ENCODE results near the gene WLS. TPM values are rescaled to one million over a fixed set of nuclear protein-coding genes. Genes with fewer than 3 reads are reported as not detected.

The WLS gene
- 5.3 TPM for polyA plus RNA-seq (2013, experiment 1 of 2)
- polyA plus RNA-seq (2013, experiment 2 of 2): 4.3 TPM

GRCh38 chr1:68232289-68233148, at the start of gene WLS:
WLS (minus strand) TSS chr1:68232523; CDS start chr1:68232299, 224 bp downstream.
- no peaks in the 10 kb centered on the region for H3K79me1 ChIP-seq (ENCODE audit: low read depth, low read length)
- no peaks in the 10 kb centered on the region for H3K9me3 ChIP-seq (replicated peaks in 1 of 2; ENCODE audit: control insufficient read depth in 2 of 2, insufficient read depth in 1 of 2, low read depth in 1 of 2, low read length in 2 of 2)
- H2BK15ac ChIP-seq (ENCODE audit: low read length): no peak within 1 kb of the TSS
- H3K18ac ChIP-seq (ENCODE audit: low read length): peak within 1 kb of the TSS; percentile 44
- no peak within 1 kb of the TSS for H3K9ac ChIP-seq (ENCODE audit: low read depth, low read length, poor library complexity)
- H3K14ac ChIP-seq (ENCODE audit: low read length): no peak within 1 kb of the TSS
- no peak within 1 kb of the TSS for H3K27ac ChIP-seq (replicated peaks; ENCODE audit: low read length)
- no peak within 1 kb of the TSS for H2BK5ac ChIP-seq (ENCODE audit: low read length)
- H4K91ac ChIP-seq (ENCODE audit: low read depth, low read length, poor library complexity): no peak within 1 kb of the TSS
- no peak within 1 kb of the TSS for H2BK120ac ChIP-seq (ENCODE audit: low read depth, low read length)
- peak within 1 kb of the TSS; percentile 95 for H2AFZ ChIP-seq (ENCODE audit: low read length)
- H3K23ac ChIP-seq (ENCODE audit: low read depth, low read length, poor library complexity): no peak within 1 kb of the TSS
- H3K4me3 ChIP-seq (ENCODE audit: low read length in 2 of 2): peak within 1 kb of the TSS; percentile 74 to 76
- DNase-seq (ENCODE audit: low spot score): no peak
- H3K4ac ChIP-seq (ENCODE audit: low read length): no peak within 1 kb of the TSS
- WGBS, 2 donors (ENCODE audit: extremely low coverage in 2 of 2, insufficient read length in 2 of 2, insufficient replicate concordance in 1 of 2): no CpG with 5 or more reads among the region's 42 CpGs
- H3K4me2 ChIP-seq (ENCODE audit: insufficient read depth, low read length, poor library complexity, severe bottlenecking): peak within 1 kb of the TSS; percentile 63
- no peak within 1 kb of the TSS for H4K8ac ChIP-seq (ENCODE audit: low read depth, low read length)
- peaks cover 0 to 8% of the 10 kb centered on the region in 2 donors for H3K36me3 ChIP-seq (replicated peaks in 1 of 2; ENCODE audit: control insufficient read depth in 2 of 2, insufficient read depth in 2 of 2, low read length in 2 of 2)
- peaks cover 8 to 24% of the 10 kb centered on the region in 2 donors for H3K4me1 ChIP-seq (ENCODE audit: control insufficient read depth in 2 of 2, insufficient read depth in 1 of 2, low read depth in 1 of 2, low read length in 2 of 2)
- H2BK12ac ChIP-seq (ENCODE audit: low read length): no peak within 1 kb of the TSS
- no peak within 1 kb of the TSS for H2AK5ac ChIP-seq (ENCODE audit: low read depth, low read length)
- peaks cover 0 to 40% (median 9%) of the 10 kb centered on the region in 3 experiments for H3K27me3 ChIP-seq (ENCODE audit: control insufficient read depth in 3 of 3, insufficient read depth in 3 of 3, low read depth in 1 of 3, low read length in 3 of 3)

- no peak overlapping the region for H2BK5ac ChIP-seq (ENCODE audit: low read length)
- H3K4me2 ChIP-seq (ENCODE audit: insufficient read depth, low read length, poor library complexity, severe bottlenecking): no peak overlapping the region
- no peak overlapping the region for H3K4me3 ChIP-seq (ENCODE audit: low read length in 2 of 2)
- no peaks in the 10 kb centered on the region for H3K36me3 ChIP-seq (replicated peaks in 1 of 2; ENCODE audit: control insufficient read depth in 2 of 2, insufficient read depth in 2 of 2, low read length in 2 of 2)
- no peaks in the 10 kb centered on the region for H3K9me3 ChIP-seq (replicated peaks in 1 of 2; ENCODE audit: control insufficient read depth in 2 of 2, insufficient read depth in 1 of 2, low read depth in 1 of 2, low read length in 2 of 2)
- no peak overlapping the region for H3K9ac ChIP-seq (ENCODE audit: low read depth, low read length, poor library complexity)
- no peak overlapping the region for H2BK12ac ChIP-seq (ENCODE audit: low read length)
- H3K18ac ChIP-seq (ENCODE audit: low read length): no peak overlapping the region
- H3K4ac ChIP-seq (ENCODE audit: low read length): no peak overlapping the region
- H3K14ac ChIP-seq (ENCODE audit: low read length): no peak overlapping the region
- DNase-seq (ENCODE audit: low spot score): no peak
- H3K79me1 ChIP-seq (ENCODE audit: low read depth, low read length): no peaks in the 10 kb centered on the region
- H4K91ac ChIP-seq (ENCODE audit: low read depth, low read length, poor library complexity): no peak overlapping the region
- H3K4me1 ChIP-seq (ENCODE audit: control insufficient read depth in 2 of 2, insufficient read depth in 1 of 2, low read depth in 1 of 2, low read length in 2 of 2): no peaks in the 10 kb centered on the region
- no peak overlapping the region for H2BK120ac ChIP-seq (ENCODE audit: low read depth, low read length)
- no peak overlapping the region for H2AFZ ChIP-seq (ENCODE audit: low read length)
- H3K27ac ChIP-seq (replicated peaks; ENCODE audit: low read length): no peak overlapping the region
- no CpG with 5 or more reads among the region's 1 CpG for WGBS, 2 donors (ENCODE audit: extremely low coverage in 2 of 2, insufficient read length in 2 of 2, insufficient replicate concordance in 1 of 2)
- no peak overlapping the region for H2BK15ac ChIP-seq (ENCODE audit: low read length)
- H2AK5ac ChIP-seq (ENCODE audit: low read depth, low read length): no peak overlapping the region
- H3K23ac ChIP-seq (ENCODE audit: low read depth, low read length, poor library complexity): no peak overlapping the region
- no peaks in the 10 kb centered on the region for H3K27me3 ChIP-seq (ENCODE audit: control insufficient read depth in 3 of 3, insufficient read depth in 3 of 3, low read depth in 1 of 3, low read length in 3 of 3)
- H4K8ac ChIP-seq (ENCODE audit: low read depth, low read length): no peak overlapping the region
Observed at GRCh38 chr1:68280286-68280685, 48.0 kb upstream of the WLS start.

GRCh38 chr1:68279846-68280245, 47.5 kb upstream of the WLS start:
- H3K4me3 ChIP-seq (ENCODE audit: low read length in 2 of 2): no peak overlapping the region
- H3K18ac ChIP-seq (ENCODE audit: low read length): no peak overlapping the region
- H2BK120ac ChIP-seq (ENCODE audit: low read depth, low read length): no peak overlapping the region
- H4K8ac ChIP-seq (ENCODE audit: low read depth, low read length): no peak overlapping the region
- H3K14ac ChIP-seq (ENCODE audit: low read length): no peak overlapping the region
- H2AK5ac ChIP-seq (ENCODE audit: low read depth, low read length): no peak overlapping the region
- no peaks in the 10 kb centered on the region for H3K27me3 ChIP-seq (ENCODE audit: control insufficient read depth in 3 of 3, insufficient read depth in 3 of 3, low read depth in 1 of 3, low read length in 3 of 3)
- H2BK15ac ChIP-seq (ENCODE audit: low read length): no peak overlapping the region
- no peak overlapping the region for H2BK12ac ChIP-seq (ENCODE audit: low read length)
- no peak overlapping the region for H2AFZ ChIP-seq (ENCODE audit: low read length)
- DNase-seq (ENCODE audit: low spot score): no peak
- no peaks in the 10 kb centered on the region for H3K36me3 ChIP-seq (replicated peaks in 1 of 2; ENCODE audit: control insufficient read depth in 2 of 2, insufficient read depth in 2 of 2, low read length in 2 of 2)
- no peak overlapping the region for H3K23ac ChIP-seq (ENCODE audit: low read depth, low read length, poor library complexity)
- no peaks in the 10 kb centered on the region for H3K9me3 ChIP-seq (replicated peaks in 1 of 2; ENCODE audit: control insufficient read depth in 2 of 2, insufficient read depth in 1 of 2, low read depth in 1 of 2, low read length in 2 of 2)
- no peaks in the 10 kb centered on the region for H3K4me1 ChIP-seq (ENCODE audit: control insufficient read depth in 2 of 2, insufficient read depth in 1 of 2, low read depth in 1 of 2, low read length in 2 of 2)
- no CpG with 5 or more reads among the region's 2 CpGs for WGBS, 2 donors (ENCODE audit: extremely low coverage in 2 of 2, insufficient read length in 2 of 2, insufficient replicate concordance in 1 of 2)
- no peak overlapping the region for H3K4me2 ChIP-seq (ENCODE audit: insufficient read depth, low read length, poor library complexity, severe bottlenecking)
- no peak overlapping the region for H3K4ac ChIP-seq (ENCODE audit: low read length)
- no peak overlapping the region for H3K27ac ChIP-seq (replicated peaks; ENCODE audit: low read length)
- H2BK5ac ChIP-seq (ENCODE audit: low read length): no peak overlapping the region
- H4K91ac ChIP-seq (ENCODE audit: low read depth, low read length, poor library complexity): no peak overlapping the region
- H3K79me1 ChIP-seq (ENCODE audit: low read depth, low read length): no peaks in the 10 kb centered on the region
- no peak overlapping the region for H3K9ac ChIP-seq (ENCODE audit: low read depth, low read length, poor library complexity)

- Histone ChIP-seq H3K4ac (ENCODE audit: low read length) (no peak overlapping the region), H2BK5ac (ENCODE audit: low read length) (no peak overlapping the region), H3K18ac (ENCODE audit: low read length) (no peak overlapping the region), H3K79me1 (ENCODE audit: low read depth, low read length) (no peaks in the 10 kb centered on the region), H2BK120ac (ENCODE audit: low read depth, low read length) (no peak overlapping the region), H3K27me3 (ENCODE audit: control insufficient read depth in 3 of 3, insufficient read depth in 3 of 3, low read depth in 1 of 3, low read length in 3 of 3) (no peaks in the 10 kb centered on the region), H3K9ac (ENCODE audit: low read depth, low read length, poor library complexity) (no peak overlapping the region), H4K8ac (ENCODE audit: low read depth, low read length) (no peak overlapping the region), H3K4me1 (ENCODE audit: control insufficient read depth in 2 of 2, insufficient read depth in 1 of 2, low read depth in 1 of 2, low read length in 2 of 2) (peaks cover 0 to 6% of the 10 kb centered on the region in 2 donors), H3K4me3 (ENCODE audit: low read length in 2 of 2) (no peak overlapping the region), H3K27ac (replicated peaks; ENCODE audit: low read length) (no peak overlapping the region), H3K9me3 (replicated peaks in 1 of 2; ENCODE audit: control insufficient read depth in 2 of 2, insufficient read depth in 1 of 2, low read depth in 1 of 2, low read length in 2 of 2) (no peaks in the 10 kb centered on the region), H2BK15ac (ENCODE audit: low read length) (no peak overlapping the region), H2BK12ac (ENCODE audit: low read length) (no peak overlapping the region), H3K23ac (ENCODE audit: low read depth, low read length, poor library complexity) (no peak overlapping the region), H2AFZ (ENCODE audit: low read length) (no peak overlapping the region), H3K14ac (ENCODE audit: low read length) (no peak overlapping the region), H2AK5ac (ENCODE audit: low read depth, low read length) (no peak overlapping the region), H3K4me2 (ENCODE audit: insufficient read depth, low read length, poor library complexity, severe bottlenecking) (no peak overlapping the region), H3K36me3 (replicated peaks in 1 of 2; ENCODE audit: control insufficient read depth in 2 of 2, insufficient read depth in 2 of 2, low read length in 2 of 2) (no peaks in the 10 kb centered on the region), H4K91ac (ENCODE audit: low read depth, low read length, poor library complexity) (no peak overlapping the region)
- no CpG with 5 or more reads among the region's 1 CpG for WGBS, 2 donors (ENCODE audit: extremely low coverage in 2 of 2, insufficient read length in 2 of 2, insufficient replicate concordance in 1 of 2)
- DNase-seq (ENCODE audit: low spot score): no peak
Observed at GRCh38 chr1:68278221-68278620, 45.9 kb upstream of the WLS start.
